MCF 10A (cell line): ENCODE data around the gene SYT3. TPM values are rescaled to one million over a fixed set of nuclear protein-coding genes. Genes with fewer than 3 reads are reported as not detected.

Source experiments
- BruUV-seq: library from RNA; stranded (reverse); fragments of 400-500 nt; replicated peaks from 2 replicates; lab custom pipeline; 2021; lab: Mats Ljungman, UMichigan
- CTCF ChIA-PET: fragments of 300-600 bp; sonication (Branson Sonifier 250); formaldehyde crosslinking; extraction: SDS; loops from one replicate; lab custom pipeline; 2021; ENCODE audit warnings: antibody characterized with exemption, inconsistent platforms; lab: Yijun Ruan, JAX
- POLR2A ChIA-PET: fragments of 300-600, 350-650 bp; sonication (Branson Sonifier 250); formaldehyde crosslinking; extraction: SDS; loops from one replicate; lab custom pipeline; 2020; ENCODE audit warnings: antibody characterized with exemption, inconsistent platforms; lab: Yijun Ruan, JAX
- DNase-seq: peaks from one replicate; pipeline ENCODE4 v3.0.0-alpha.2; 2018; ENCODE audit not compliant: unreplicated experiment
- H3K27ac Mint-ChIP-seq: one replicate; pipeline ENCODE4 v1.8.0; 2022; ENCODE audit warnings: mild to moderate bottlenecking, low read depth, mixed read lengths; ENCODE audit not compliant: unreplicated experiment
- H3K27me3 Mint-ChIP-seq: one replicate; pipeline ENCODE4 v1.8.0; 2022; ENCODE audit warnings: mixed read lengths; ENCODE audit not compliant: insufficient read depth, unreplicated experiment
- H3K36me3 Mint-ChIP-seq: one replicate; pipeline ENCODE4 v1.8.0; 2022; ENCODE audit warnings: mild to moderate bottlenecking, moderate library complexity, mixed read lengths; ENCODE audit not compliant: insufficient read depth, unreplicated experiment
- H3K4me1 Mint-ChIP-seq: one replicate; pipeline ENCODE4 v1.8.0; 2022; ENCODE audit warnings: mixed read lengths; ENCODE audit not compliant: insufficient read depth, unreplicated experiment
- H3K4me3 Mint-ChIP-seq: one replicate; pipeline ENCODE4 v1.8.0; 2022; ENCODE audit warnings: mild to moderate bottlenecking, moderate library complexity, mixed read lengths; ENCODE audit not compliant: unreplicated experiment
- H3K9me3 Mint-ChIP-seq: one replicate; pipeline ENCODE4 v1.8.0; 2022; ENCODE audit warnings: mixed read lengths; ENCODE audit not compliant: unreplicated experiment
- intact Hi-C: fragments of 100-400 bp; cut with micrococcal nuclease; formaldehyde crosslinking; loops from 2 replicates; pipeline ENCODE4 v1.14.1; 2022
- total RNA-seq: library from RNA; stranded (reverse); gene quantifications from 2 replicates; pipeline ENCODE4 v1.2.3, GENCODE V29; 2022
- TF ChIP-seq, protein P1 (sequence below): fragments of 200-600 bp; IDR thresholded peaks from one replicate; pipeline ENCODE4 v1.8.0; 2022; ENCODE audit warnings: antibody characterized with exemption, mild to moderate bottlenecking; ENCODE audit not compliant: unreplicated experiment

Gene SYT3
- total RNA-seq, 1 experiment from 2014 or later, result not detected

DNA sequence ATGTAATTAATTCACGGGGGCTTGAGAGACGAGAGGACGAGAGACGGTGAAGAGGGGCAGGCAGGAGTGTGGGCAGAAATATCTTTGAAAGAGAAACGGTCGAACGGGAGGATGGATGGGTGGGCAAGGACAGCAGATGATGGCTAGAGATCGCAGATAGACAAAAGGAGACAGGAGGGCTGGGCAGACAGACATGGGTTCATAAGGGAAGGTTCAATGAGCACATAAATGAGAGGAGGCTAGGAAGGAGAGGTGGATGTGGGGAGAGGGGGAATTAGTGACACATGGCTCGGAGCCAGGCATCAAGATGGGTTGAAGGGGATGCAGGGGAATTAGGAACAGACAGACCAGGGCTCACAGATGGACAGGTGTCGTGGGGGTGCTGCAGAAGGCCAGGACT lies 1.1 kb downstream of the SYT3 start:
- BruUV-seq, result no TSS peak
- intact Hi-C loops, result no loop called here
- Mint-ChIP-seq H3K4me3 (no peak overlapping the region), H3K4me1 (no peaks in the 10 kb centered on the region), H3K9me3 (peaks cover 16% of the 10 kb centered on the region), H3K36me3 (no peaks in the 10 kb centered on the region), H3K27ac (no peak overlapping the region), H3K27me3 (peaks cover 24% of the 10 kb centered on the region)
- TF ChIP-seq, protein P1, sequence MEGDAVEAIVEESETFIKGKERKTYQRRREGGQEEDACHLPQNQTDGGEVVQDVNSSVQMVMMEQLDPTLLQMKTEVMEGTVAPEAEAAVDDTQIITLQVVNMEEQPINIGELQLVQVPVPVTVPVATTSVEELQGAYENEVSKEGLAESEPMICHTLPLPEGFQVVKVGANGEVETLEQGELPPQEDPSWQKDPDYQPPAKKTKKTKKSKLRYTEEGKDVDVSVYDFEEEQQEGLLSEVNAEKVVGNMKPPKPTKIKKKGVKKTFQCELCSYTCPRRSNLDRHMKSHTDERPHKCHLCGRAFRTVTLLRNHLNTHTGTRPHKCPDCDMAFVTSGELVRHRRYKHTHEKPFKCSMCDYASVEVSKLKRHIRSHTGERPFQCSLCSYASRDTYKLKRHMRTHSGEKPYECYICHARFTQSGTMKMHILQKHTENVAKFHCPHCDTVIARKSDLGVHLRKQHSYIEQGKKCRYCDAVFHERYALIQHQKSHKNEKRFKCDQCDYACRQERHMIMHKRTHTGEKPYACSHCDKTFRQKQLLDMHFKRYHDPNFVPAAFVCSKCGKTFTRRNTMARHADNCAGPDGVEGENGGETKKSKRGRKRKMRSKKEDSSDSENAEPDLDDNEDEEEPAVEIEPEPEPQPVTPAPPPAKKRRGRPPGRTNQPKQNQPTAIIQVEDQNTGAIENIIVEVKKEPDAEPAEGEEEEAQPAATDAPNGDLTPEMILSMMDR, result no peak
- POLR2A ChIA-PET, result interaction anchor here (0.6 kb wide), 1 partner anchor 100 kb away, joined by 4 read pairs; no protein-coding TSS in a partner anchor
- DNase-seq, result no peak
- CTCF ChIA-PET, result no interaction called here

DNA sequence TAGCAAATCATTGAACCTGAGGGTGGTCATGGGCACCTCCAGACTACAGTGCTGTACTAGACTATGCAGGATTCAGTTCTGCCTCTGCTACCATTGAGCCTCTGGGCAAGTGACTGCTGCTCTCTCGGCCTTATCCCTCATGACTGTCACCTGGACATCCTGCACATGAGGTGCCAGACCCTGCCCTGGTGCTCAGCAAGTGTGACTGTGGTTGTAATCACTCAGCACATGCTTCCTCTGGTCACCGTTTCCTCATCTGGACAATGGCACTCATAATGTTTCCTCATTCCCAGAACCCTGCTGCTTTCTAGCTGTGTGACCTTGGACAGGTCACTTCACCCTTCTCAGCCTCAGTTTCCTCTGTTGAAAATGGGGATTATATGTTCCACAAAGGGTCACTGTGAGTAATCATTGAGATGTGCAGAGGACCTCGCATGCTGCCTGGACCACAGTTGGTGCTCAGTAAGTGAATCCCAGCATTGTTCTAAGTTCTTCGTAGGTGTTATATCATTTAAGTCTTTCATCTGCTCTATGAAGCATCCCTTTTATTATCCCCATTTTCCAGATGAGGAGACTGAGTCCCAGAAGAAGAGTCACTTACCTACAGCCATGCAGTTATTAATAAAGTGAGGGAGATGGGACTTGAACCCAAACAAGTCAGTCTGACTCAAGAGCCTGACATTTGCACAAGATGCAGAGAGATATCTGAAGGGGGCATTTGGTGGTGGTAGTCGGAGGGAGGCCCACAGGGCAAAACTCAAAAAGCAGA lies 3.2 kb downstream of the SYT3 start:
- Mint-ChIP-seq H3K36me3 (no peaks in the 10 kb centered on the region), H3K4me3 (no peak overlapping the region), H3K4me1 (no peaks in the 10 kb centered on the region), H3K9me3 (peaks cover 25% of the 10 kb centered on the region), H3K27me3 (peaks cover 24% of the 10 kb centered on the region), H3K27ac (no peak overlapping the region)
- intact Hi-C loops, result no loop called here
- TF ChIP-seq, protein P1, result no peak
- no peak for DNase-seq
- ChIA-PET POLR2A (no interaction called here), CTCF (no interaction called here)
- BruUV-seq, result no TSS peak

DNA sequence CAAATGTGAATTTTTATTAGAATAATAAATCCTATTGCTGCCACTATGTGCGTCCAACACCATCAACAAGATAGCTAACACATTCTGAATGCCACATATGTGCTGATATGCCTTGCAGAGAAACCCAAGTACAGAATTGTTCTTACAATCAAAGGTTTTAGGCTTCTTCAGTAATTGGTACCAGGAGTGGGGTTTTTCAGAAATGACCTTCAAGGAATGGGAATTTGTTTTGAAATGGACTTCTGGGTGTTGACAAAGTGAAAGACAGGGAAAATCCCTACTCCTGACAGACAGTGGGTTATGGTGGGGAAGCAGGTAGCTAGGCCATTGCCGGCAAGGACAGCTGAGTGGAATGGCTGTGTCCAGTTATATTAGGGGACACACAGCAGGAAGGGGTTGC lies 5.7 kb downstream of the SYT3 start:
- no peak overlapping the region for H3K27ac Mint-ChIP-seq
- CTCF ChIA-PET, result no interaction called here
- no peaks in the 10 kb centered on the region for H3K4me1 Mint-ChIP-seq
- no peaks in the 10 kb centered on the region for H3K36me3 Mint-ChIP-seq
- peaks cover 36% of the 10 kb centered on the region for H3K9me3 Mint-ChIP-seq
- DNase-seq, result no peak
- no TSS peak for BruUV-seq
- no peak overlapping the region for H3K4me3 Mint-ChIP-seq
- TF ChIP-seq, protein P1, result no peak
- POLR2A ChIA-PET, result no interaction called here
- peaks cover 22% of the 10 kb centered on the region for H3K27me3 Mint-ChIP-seq
- intact Hi-C loops, result no loop called here

DNA sequence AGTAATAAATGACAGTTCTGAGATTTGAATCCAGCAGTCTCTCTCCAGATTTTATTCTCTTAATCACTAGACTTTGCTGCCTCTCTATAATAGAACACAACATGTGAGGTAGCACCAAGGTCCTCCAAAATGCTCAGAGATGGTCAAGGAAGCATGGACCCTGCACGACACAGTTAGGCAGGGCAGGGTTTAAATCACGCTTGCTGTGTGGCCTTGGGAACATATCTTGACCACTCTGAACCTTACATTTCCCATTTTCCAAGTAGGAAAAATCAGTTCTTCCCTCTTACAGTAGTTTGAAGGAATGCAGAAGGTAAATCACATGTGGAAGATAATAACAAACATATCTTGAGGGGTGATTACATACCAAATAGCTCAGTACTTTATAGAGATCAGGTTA lies 6.3 kb downstream of the SYT3 start:
- no peaks in the 10 kb centered on the region for H3K36me3 Mint-ChIP-seq
- H3K27me3 Mint-ChIP-seq, result peaks cover 16% of the 10 kb centered on the region
- no peak overlapping the region for H3K4me3 Mint-ChIP-seq
- peaks cover 41% of the 10 kb centered on the region for H3K9me3 Mint-ChIP-seq
- ChIA-PET POLR2A (no interaction called here), CTCF (no interaction called here)
- BruUV-seq, result no TSS peak
- intact Hi-C loops, result no loop called here
- TF ChIP-seq, protein P1, result no peak
- no peak overlapping the region for H3K27ac Mint-ChIP-seq
- H3K4me1 Mint-ChIP-seq, result no peaks in the 10 kb centered on the region
- DNase-seq, result no peak
